ENCODE measurements around the gene XIRP2.

- TF ChIP-seq POLR2A (IDR thresholded peaks at IDR 0.05) (no peak), CTCF (IDR thresholded peaks at IDR 0.05) (no peak), POLR2AphosphoS5 (IDR thresholded peaks at IDR 0.05) (no peak)
These were observed 170.9 kb downstream of the XIRP2 start for GRCh38 chr2:167059173-167059572.
